Endothelial cell of umbilical vein (primary cell): ENCODE results near the gene POLG.

Experiments
- CTCF ChIP-seq, 2 donors: IDR thresholded peaks; 1 replicate in 1 of 2; 2 replicates in 1 of 2; pipeline ENCODE4 v1.5.1; 2011; ENCODE audit warnings: low read length in 2 of 2, mild to moderate bottlenecking in 2 of 2, moderate library complexity in 2 of 2, control low read depth in 1 of 2, inconsistent platforms in 1 of 2, low read depth in 1 of 2; ENCODE audit not compliant: insufficient read depth in 1 of 2; ENCODE audit errors: extremely low read depth in 1 of 2
- EZH2 ChIP-seq: IDR thresholded peaks from 2 replicates; pipeline ENCODE4 v1.6.1; 2012; ENCODE audit warnings: borderline replicate concordance, low read depth, mild to moderate bottlenecking, moderate library complexity, low read length, inconsistent platforms; ENCODE audit not compliant: severe bottlenecking
- MAX ChIP-seq: IDR thresholded peaks from 2 replicates; pipeline ENCODE4 v1.6.1; 2011; ENCODE audit not compliant: insufficient read depth, insufficient read length
- POLR2AphosphoS5 ChIP-seq: IDR thresholded peaks from 2 replicates; pipeline ENCODE4 v1.6.1; 2012; ENCODE audit warnings: low read depth, mild to moderate bottlenecking, control low read depth, low read length, moderate library complexity; ENCODE audit not compliant: insufficient read depth

- TF ChIP-seq CTCF (IDR thresholded peaks at IDR 0.05; ENCODE audit: extremely low read depth in 1 of 2, insufficient read depth in 1 of 2, low read depth in 1 of 2, low read length in 2 of 2) (no peak), POLR2AphosphoS5 (no peak), MAX (no peak), EZH2 (no peak)
Observed at GRCh38 chr15:89345248-89345647, 10.6 kb upstream of the POLG start.
